Amniotic epithelial cell (primary cell): ENCODE data around the gene NPR2.

ENCODE experiments used
- DNase-seq: peaks from one replicate; pipeline ENCODE4 v3.0.0-alpha.2; 2010; ENCODE audit warnings: low read depth

NPR2 gene

GRCh38 chr9:35791297-35791921 lies at the start of gene NPR2:
Gene NPR2 (plus strand): TSS chr9:35791591. CDS start chr9:35792409, 818 bp downstream.
- peak; percentile 24 for DNase-seq

GRCh38 chr9:35741740-35742139 lies 49.7 kb upstream of the NPR2 start:
- peak; percentile 87 for DNase-seq

GRCh38 chr9:35743452-35743851 lies 47.9 kb upstream of the NPR2 start:
- DNase-seq: no peak

- no peak for DNase-seq
These were observed 47.4 kb upstream of the NPR2 start for GRCh38 chr9:35743880-35744518.

GRCh38 chr9:35745569-35745968 lies 45.8 kb upstream of the NPR2 start:
- DNase-seq: no peak

GRCh38 chr9:35746583-35746982 lies 44.8 kb upstream of the NPR2 start:
- no peak for DNase-seq

GRCh38 chr9:35748242-35748857 lies 43.0 kb upstream of the NPR2 start:
- no peak for DNase-seq

- DNase-seq: peak; percentile 58
These were observed 42.4 kb upstream of the NPR2 start, which contains the start of the genes GBA2 and RGP1 for GRCh38 chr9:35748858-35749514. Gene GBA2 (minus strand): TSS chr9:35749228. CDS start chr9:35748704, 524 bp downstream. Gene RGP1 (plus strand): TSS chr9:35749287. CDS start chr9:35749756, 469 bp downstream.

GRCh38 chr9:35749515-35750255 lies 41.7 kb upstream of the NPR2 start:
- no peak for DNase-seq

GRCh38 chr9:35750256-35750531 lies 41.2 kb upstream of the NPR2 start:
- DNase-seq: no peak

GRCh38 chr9:35753466-35753865 lies 37.9 kb upstream of the NPR2 start:
- no peak for DNase-seq

GRCh38 chr9:35754264-35754663 lies 37.1 kb upstream of the NPR2 start, which contains the start of gene MSMP:
Gene MSMP (minus strand): TSS chr9:35754276. CDS start chr9:35754129, 147 bp downstream.
- DNase-seq: no peak

- no peak for DNase-seq
These were observed 36.3 kb upstream of the NPR2 start for GRCh38 chr9:35755071-35755470.

GRCh38 chr9:35756275-35757225 lies 34.8 kb upstream of the NPR2 start:
- DNase-seq: peak; percentile 33

- DNase-seq: no peak
These were observed 34.0 kb upstream of the NPR2 start for GRCh38 chr9:35757226-35757891.

GRCh38 chr9:35757892-35758275 lies 33.5 kb upstream of the NPR2 start:
- no peak for DNase-seq

- peak; percentile 35 for DNase-seq
These were observed 32.8 kb upstream of the NPR2 start for GRCh38 chr9:35758475-35759050.

GRCh38 chr9:35759795-35760194 lies 31.6 kb upstream of the NPR2 start:
- DNase-seq: no peak

- DNase-seq: peak; percentile 48
These were observed 30.7 kb upstream of the NPR2 start for GRCh38 chr9:35760651-35761050.

- no peak for DNase-seq
These were observed 28.2 kb upstream of the NPR2 start for GRCh38 chr9:35763181-35763580.
